ENCODE measurements around the gene SRSF11. TPM values are rescaled to one million over a fixed set of nuclear protein-coding genes. Genes with fewer than 3 reads are reported as not detected.

Gene SRSF11
- polyA plus RNA-seq, 1 experiment, result 287 TPM

GRCh38 chr1:70231475-70231874 lies 10.3 kb downstream of the SRSF11 start:
- Histone ChIP-seq H3K27me3 (ENCODE audit: control insufficient read depth, insufficient read depth, low read length) (no peaks in the 10 kb centered on the region), H3K9me3 (ENCODE audit: control insufficient read depth, insufficient read depth, low read length) (no peaks in the 10 kb centered on the region), H3K27ac (ENCODE audit: low read depth, low read length) (no peak overlapping the region), H3K4me3 (ENCODE audit: low read depth, low read length) (no peak overlapping the region)
- no peak for DNase-seq (ENCODE audit: low read depth, low spot score)
- no peak for TF ChIP-seq CTCF (IDR thresholded peaks at IDR 0.05; ENCODE audit: low read depth, low read length)
- POLR2A ChIA-PET, result no interaction called here
- CTCF ChIA-PET, result interaction anchor here (0.6 kb wide), 1 partner anchor 1652 kb away, joined by 3 read pairs; no protein-coding TSS in a partner anchor

- H3K4me3 ChIP-seq (ENCODE audit: low read depth, low read length), result no peak overlapping the region
- POLR2A ChIA-PET, result no interaction called here
- CTCF ChIA-PET, result no interaction called here
- no peak overlapping the region for H3K27ac ChIP-seq (ENCODE audit: low read depth, low read length)
- H3K9me3 ChIP-seq (ENCODE audit: control insufficient read depth, insufficient read depth, low read length), result no peaks in the 10 kb centered on the region
- TF ChIP-seq CTCF (IDR thresholded peaks at IDR 0.05; ENCODE audit: low read depth, low read length), result no peak
- H3K27me3 ChIP-seq (ENCODE audit: control insufficient read depth, insufficient read depth, low read length), result no peaks in the 10 kb centered on the region
- DNase-seq (ENCODE audit: low read depth, low spot score), result no peak
Observed at GRCh38 chr1:70234733-70235132, 13.6 kb downstream of the SRSF11 start.

GRCh38 chr1:70239940-70240339 lies 18.8 kb downstream of the SRSF11 start:
- ChIA-PET POLR2A (no interaction called here), CTCF (no interaction called here)
- TF ChIP-seq CTCF (IDR thresholded peaks at IDR 0.05; ENCODE audit: low read depth, low read length), result no peak

GRCh38 chr1:70247122-70247521 lies 25.9 kb downstream of the SRSF11 start:
- no peak overlapping the region for H3K27ac ChIP-seq (ENCODE audit: low read depth, low read length)
- CTCF ChIA-PET, result no interaction called here
- DNase-seq (ENCODE audit: low read depth, low spot score), result no peak
- no peak overlapping the region for H3K4me3 ChIP-seq (ENCODE audit: low read depth, low read length)
- POLR2A ChIA-PET, result no interaction called here
- no peaks in the 10 kb centered on the region for H3K27me3 ChIP-seq (ENCODE audit: control insufficient read depth, insufficient read depth, low read length)
- no peak for TF ChIP-seq CTCF (IDR thresholded peaks at IDR 0.05; ENCODE audit: low read depth, low read length)
- no peaks in the 10 kb centered on the region for H3K9me3 ChIP-seq (ENCODE audit: control insufficient read depth, insufficient read depth, low read length)

More at GRCh38 chr1:70239940-70240339, 18.8 kb downstream of the SRSF11 start:
- H3K4me3 ChIP-seq (ENCODE audit: low read depth, low read length), result no peak overlapping the region
- DNase-seq (ENCODE audit: low read depth, low spot score), result no peak
- no peak overlapping the region for H3K27ac ChIP-seq (ENCODE audit: low read depth, low read length)
- H3K27me3 ChIP-seq (ENCODE audit: control insufficient read depth, insufficient read depth, low read length), result no peaks in the 10 kb centered on the region
- no peaks in the 10 kb centered on the region for H3K9me3 ChIP-seq (ENCODE audit: control insufficient read depth, insufficient read depth, low read length)

GRCh38 chr1:70247768-70248167 lies 26.6 kb downstream of the SRSF11 start:
- TF ChIP-seq CTCF (IDR thresholded peaks at IDR 0.05; ENCODE audit: low read depth, low read length), result no peak
- no peak for DNase-seq (ENCODE audit: low read depth, low spot score)
- Histone ChIP-seq H3K27ac (ENCODE audit: low read depth, low read length) (no peak overlapping the region), H3K27me3 (ENCODE audit: control insufficient read depth, insufficient read depth, low read length) (no peaks in the 10 kb centered on the region), H3K4me3 (ENCODE audit: low read depth, low read length) (no peak overlapping the region), H3K9me3 (ENCODE audit: control insufficient read depth, insufficient read depth, low read length) (no peaks in the 10 kb centered on the region)
- ChIA-PET POLR2A (no interaction called here), CTCF (no interaction called here)

Measured in AG04450 (cell line).